Activated T-cell treated with anti-CD3 and anti-CD28 coated beads, Interleukin-2, amount 50 U/mL, for 72 hours (primary cell): ENCODE results near the gene XYLT1. TPM values are rescaled to one million over a fixed set of nuclear protein-coding genes. Genes with fewer than 3 reads are reported as not detected.

Source experiments
- ATAC-seq, 2 donors: fragments of 150-1000 bp; cut with Tn5 transposase; replicated peaks in 1 of 2; 2 replicates each; pipeline ENCODE4 v1.10.0; 2021; ENCODE audit warnings: moderate library complexity in 2 of 2, mild to moderate bottlenecking in 1 of 2
- DNase-seq, 2 donors: peaks; one replicate each; pipeline ENCODE4 v3.0.0; 2021 to 2022; ENCODE audit warnings: mixed read lengths in 1 of 2
- H3K27ac Mint-ChIP-seq: one replicate; pipeline ENCODE4 v1.8.0; 2022; ENCODE audit warnings: mild to moderate bottlenecking, moderate library complexity, mixed read lengths
- H3K27me3 Mint-ChIP-seq: one replicate; pipeline ENCODE4 v1.8.0; 2022; ENCODE audit warnings: low read depth, mixed read lengths
- H3K36me3 Mint-ChIP-seq, 2 donors: one replicate each; pipeline ENCODE4 v1.8.0; 2022; ENCODE audit warnings: mixed read lengths in 2 of 2, mild to moderate bottlenecking in 1 of 2; ENCODE audit not compliant: insufficient read depth in 2 of 2
- H3K4me1 Mint-ChIP-seq: one replicate; pipeline ENCODE4 v1.8.0; 2022; ENCODE audit warnings: low read depth, mixed read lengths
- H3K4me3 Mint-ChIP-seq, 2 donors: one replicate each; pipeline ENCODE4 v1.8.0; 2022; ENCODE audit warnings: mild to moderate bottlenecking in 2 of 2, mixed read lengths in 2 of 2, moderate library complexity in 2 of 2
- H3K9me3 Mint-ChIP-seq, 2 donors: one replicate each; pipeline ENCODE4 v1.8.0; 2022; ENCODE audit warnings: mixed read lengths in 2 of 2
- total RNA-seq, 2 donors: library from RNA; stranded (reverse); gene quantifications; one replicate each; pipeline ENCODE4 v1.2.3, GENCODE V29; 2022

XYLT1 gene
- total RNA-seq, 2 donors from 2014 or later, result 17.1 to 17.9 TPM

GRCh38 chr16:17193566-17194100 is 277.1 kb downstream of the XYLT1 start:
- ATAC-seq, result no peak
- Mint-ChIP-seq H3K4me1 (no peaks in the 10 kb centered on the region), H3K36me3 (peaks cover 1 to 6% of the 10 kb centered on the region in 2 donors), H3K9me3 (no peaks in the 10 kb centered on the region), H3K4me3 (no peak overlapping the region), H3K27ac (no peak overlapping the region), H3K27me3 (no peaks in the 10 kb centered on the region)
- no peak for DNase-seq

GRCh38 chr16:17184026-17184425 is 286.7 kb downstream of the XYLT1 start:
- H3K36me3 Mint-ChIP-seq, result no peaks in the 10 kb centered on the region
- no peak overlapping the region for H3K27ac Mint-ChIP-seq
- no peaks in the 10 kb centered on the region for H3K4me1 Mint-ChIP-seq
- H3K4me3 Mint-ChIP-seq, result no peak overlapping the region
- no peaks in the 10 kb centered on the region for H3K27me3 Mint-ChIP-seq
- H3K9me3 Mint-ChIP-seq, result no peaks in the 10 kb centered on the region
- DNase-seq, result no peak
- ATAC-seq, result no peak

DNA sequence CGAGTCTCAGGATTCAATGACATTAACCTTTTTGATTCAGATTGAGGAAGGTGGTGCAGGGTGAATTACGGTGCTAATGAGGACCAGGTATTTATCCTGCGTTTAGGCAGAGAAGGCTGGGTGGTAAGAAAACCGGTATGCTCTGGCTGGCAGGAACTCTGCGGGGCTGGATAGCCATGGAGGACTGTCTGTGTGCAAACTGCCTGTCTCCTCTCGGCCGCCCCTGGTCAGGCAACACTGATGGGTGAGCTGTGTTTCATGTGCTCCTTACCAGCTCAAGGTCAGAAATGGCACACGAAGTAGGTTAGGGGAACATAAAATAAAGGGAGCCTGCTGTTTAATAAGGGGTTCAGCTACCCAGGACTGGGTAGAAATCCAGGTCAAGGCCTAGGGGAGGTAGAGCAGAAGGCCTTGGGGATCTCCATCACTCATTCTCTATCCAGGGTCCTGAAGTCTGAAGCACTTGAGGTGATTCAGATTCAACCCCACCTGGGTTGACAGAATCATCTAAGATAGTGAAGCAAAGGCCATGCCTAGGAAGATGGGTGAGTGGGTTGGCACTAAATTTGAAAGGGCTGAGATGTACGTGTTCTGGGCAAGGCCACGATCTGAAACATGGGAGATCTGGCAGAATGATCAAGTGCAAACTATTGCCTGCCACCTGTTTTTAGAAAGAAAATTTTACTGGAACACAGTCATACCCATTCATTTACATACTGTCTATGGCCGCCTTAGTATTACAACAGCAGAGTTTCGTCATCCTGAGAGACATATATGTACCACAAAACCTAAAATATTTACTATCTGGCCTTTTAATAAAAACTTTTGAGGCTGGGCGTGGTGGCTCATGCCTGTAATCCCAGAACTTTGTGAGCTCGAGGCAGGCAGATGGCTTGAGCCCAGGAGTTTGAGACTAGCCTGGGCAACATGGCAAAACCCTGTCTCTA is 292.5 kb downstream of the XYLT1 start:
- H3K27ac Mint-ChIP-seq, result no peak overlapping the region
- no peak for ATAC-seq

GRCh38 chr16:17177242-17177958 is 293.4 kb downstream of the XYLT1 start:
- Mint-ChIP-seq H3K36me3 (no peaks in the 10 kb centered on the region), H3K4me1 (peaks cover 10% of the 10 kb centered on the region), H3K27ac (no peak overlapping the region), H3K9me3 (no peaks in the 10 kb centered on the region), H3K4me3 (no peak overlapping the region), H3K27me3 (no peaks in the 10 kb centered on the region)
- ATAC-seq, result no peak
- DNase-seq, result no peak

More for the DNA sequence above, 292.5 kb downstream of the XYLT1 start:
- no peak for DNase-seq
- Mint-ChIP-seq H3K27me3 (no peaks in the 10 kb centered on the region), H3K4me3 (no peak overlapping the region), H3K36me3 (no peaks in the 10 kb centered on the region), H3K9me3 (no peaks in the 10 kb centered on the region), H3K4me1 (peaks cover 4% of the 10 kb centered on the region)

- Mint-ChIP-seq H3K36me3 (no peaks in the 10 kb centered on the region), H3K4me1 (peaks cover 10% of the 10 kb centered on the region), H3K4me3 (no peak overlapping the region), H3K9me3 (no peaks in the 10 kb centered on the region), H3K27ac (no peak overlapping the region), H3K27me3 (no peaks in the 10 kb centered on the region)
- no peak for DNase-seq
- no peak for ATAC-seq
Observed at GRCh38 chr16:17176199-17176598, 294.6 kb downstream of the XYLT1 start.

DNA sequence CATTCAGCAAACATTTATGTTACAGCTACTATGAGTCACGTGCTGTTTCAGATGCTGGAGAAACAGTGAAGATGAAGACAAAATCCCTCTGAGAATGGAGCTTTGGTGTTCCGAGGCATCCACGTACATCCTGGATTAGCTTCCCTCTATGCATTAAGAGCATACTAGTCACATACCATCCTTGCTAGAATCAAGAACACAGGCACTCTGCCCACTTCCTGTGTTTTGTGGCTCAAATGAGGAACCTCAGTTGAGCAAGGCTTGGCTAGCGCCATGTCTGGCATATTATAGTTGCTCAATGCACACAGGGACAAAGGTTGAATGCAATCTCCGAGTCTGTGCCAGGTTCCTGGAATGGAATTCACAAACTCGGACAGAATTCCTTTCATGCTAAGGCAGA is 297.5 kb downstream of the XYLT1 start:
- Mint-ChIP-seq H3K36me3 (no peaks in the 10 kb centered on the region), H3K27me3 (no peaks in the 10 kb centered on the region), H3K4me3 (no peak overlapping the region), H3K4me1 (peaks cover 10% of the 10 kb centered on the region), H3K27ac (no peak overlapping the region), H3K9me3 (no peaks in the 10 kb centered on the region)
- ATAC-seq, result no peak
- no peak for DNase-seq

DNA sequence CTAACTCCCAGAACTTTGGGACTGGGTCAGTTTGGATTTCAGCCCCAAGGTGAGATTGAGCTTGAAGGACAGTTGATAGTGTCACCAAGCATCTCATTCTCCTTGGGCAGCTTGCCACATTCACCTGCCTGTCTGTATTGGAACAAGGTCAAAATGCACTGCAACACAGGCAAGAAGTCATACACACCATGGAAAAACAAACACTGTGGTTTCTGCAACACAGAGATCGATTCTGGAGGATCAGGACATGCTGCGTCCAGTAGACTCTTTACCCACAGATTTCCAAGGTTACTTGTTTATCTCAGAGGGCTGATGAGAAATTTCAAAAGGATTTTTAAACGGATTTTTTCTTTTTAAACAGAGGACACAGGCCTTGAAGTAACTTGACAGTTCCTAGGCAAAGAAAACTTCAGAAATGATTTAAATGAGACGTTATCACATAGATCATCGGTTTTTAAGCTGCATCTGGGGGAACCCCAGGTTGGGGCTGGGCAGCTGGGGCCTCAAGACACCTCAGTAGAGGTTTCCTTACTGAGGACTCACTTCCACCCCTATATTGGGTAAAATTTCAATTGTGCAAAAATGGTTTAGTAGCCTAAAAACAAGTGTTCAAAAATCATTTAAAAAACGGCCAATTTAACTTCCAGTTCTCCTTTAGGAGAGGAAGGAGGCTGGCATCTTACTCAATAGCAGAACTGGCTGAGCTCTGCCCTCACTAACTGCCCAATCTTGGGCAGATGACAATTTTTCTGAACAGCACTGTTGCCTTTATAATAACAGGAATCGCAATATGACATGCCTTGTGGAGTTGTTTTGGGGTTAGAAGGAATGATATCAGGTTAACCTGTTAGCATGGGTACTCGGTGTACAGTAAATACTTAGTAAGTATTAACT is 299.3 kb downstream of the XYLT1 start:
- ATAC-seq (no peak), DNase-seq (no peak)
- H3K9me3 Mint-ChIP-seq, result peaks cover 0 to 2% of the 10 kb centered on the region in 2 donors
- H3K4me3 Mint-ChIP-seq, result no peak overlapping the region
- no peaks in the 10 kb centered on the region for H3K36me3 Mint-ChIP-seq
- peaks cover 10% of the 10 kb centered on the region for H3K4me1 Mint-ChIP-seq
- H3K27me3 Mint-ChIP-seq, result no peaks in the 10 kb centered on the region
- no peak overlapping the region for H3K27ac Mint-ChIP-seq

DNA sequence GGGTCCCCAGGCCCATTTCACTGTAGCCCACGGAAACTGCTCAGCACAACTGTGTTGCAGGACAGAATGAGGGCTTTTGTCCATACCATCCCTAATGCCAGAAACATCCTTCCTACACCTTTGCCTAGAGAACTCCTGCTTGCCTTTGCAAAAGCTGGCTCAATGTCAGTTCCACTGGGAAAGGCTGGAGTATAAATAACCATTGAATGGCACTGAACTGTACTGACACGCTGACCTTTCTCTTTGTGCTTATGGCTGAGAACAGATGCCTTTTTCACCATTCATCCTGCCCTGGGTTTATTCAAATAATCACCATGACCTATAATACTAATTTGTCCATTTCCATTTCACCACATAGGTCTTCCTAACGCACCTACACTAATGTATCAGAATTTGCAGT is 300.3 kb downstream of the XYLT1 start:
- no peak for DNase-seq
- no peak for ATAC-seq
- Mint-ChIP-seq H3K27me3 (no peaks in the 10 kb centered on the region), H3K36me3 (no peaks in the 10 kb centered on the region), H3K27ac (no peak overlapping the region), H3K4me1 (peaks cover 10% of the 10 kb centered on the region), H3K9me3 (peaks cover 0 to 2% of the 10 kb centered on the region in 2 donors), H3K4me3 (no peak overlapping the region)

- no peak for ATAC-seq
- H3K4me1 Mint-ChIP-seq, result peaks cover 5% of the 10 kb centered on the region
Observed at GRCh38 chr16:17168181-17168580, 302.6 kb downstream of the XYLT1 start.

DNA sequence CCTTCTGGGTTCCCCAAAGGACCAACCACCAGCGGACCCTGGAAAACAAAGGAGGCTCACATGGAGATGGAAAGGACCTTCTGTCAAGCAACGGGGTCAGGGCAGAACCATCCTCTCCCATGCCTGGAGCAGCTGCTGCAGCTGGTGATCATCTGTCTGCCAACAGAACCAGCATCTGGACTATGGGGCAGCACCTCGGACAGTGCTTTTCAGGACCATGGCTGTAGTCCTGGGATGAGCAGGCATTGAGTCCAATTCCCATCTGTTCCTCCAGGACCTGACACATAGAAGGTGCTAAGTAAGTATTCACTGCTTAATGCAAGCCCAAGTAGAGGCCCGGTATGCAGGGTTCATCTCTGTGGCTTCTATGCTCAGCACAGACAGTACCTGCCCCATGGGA is 304.7 kb downstream of the XYLT1 start:
- H3K9me3 Mint-ChIP-seq, result peaks cover 0 to 2% of the 10 kb centered on the region in 2 donors
- no peaks in the 10 kb centered on the region for H3K27me3 Mint-ChIP-seq
- ATAC-seq, result no peak
- no peak for DNase-seq
- H3K4me1 Mint-ChIP-seq, result no peaks in the 10 kb centered on the region
- H3K4me3 Mint-ChIP-seq, result no peak overlapping the region
- no peaks in the 10 kb centered on the region for H3K36me3 Mint-ChIP-seq
- H3K27ac Mint-ChIP-seq, result no peak overlapping the region

More at GRCh38 chr16:17168181-17168580, 302.6 kb downstream of the XYLT1 start:
- Mint-ChIP-seq H3K27ac (no peak overlapping the region), H3K36me3 (no peaks in the 10 kb centered on the region), H3K27me3 (no peaks in the 10 kb centered on the region), H3K9me3 (peaks cover 0 to 2% of the 10 kb centered on the region in 2 donors), H3K4me3 (no peak overlapping the region)
- DNase-seq, result no peak

DNA sequence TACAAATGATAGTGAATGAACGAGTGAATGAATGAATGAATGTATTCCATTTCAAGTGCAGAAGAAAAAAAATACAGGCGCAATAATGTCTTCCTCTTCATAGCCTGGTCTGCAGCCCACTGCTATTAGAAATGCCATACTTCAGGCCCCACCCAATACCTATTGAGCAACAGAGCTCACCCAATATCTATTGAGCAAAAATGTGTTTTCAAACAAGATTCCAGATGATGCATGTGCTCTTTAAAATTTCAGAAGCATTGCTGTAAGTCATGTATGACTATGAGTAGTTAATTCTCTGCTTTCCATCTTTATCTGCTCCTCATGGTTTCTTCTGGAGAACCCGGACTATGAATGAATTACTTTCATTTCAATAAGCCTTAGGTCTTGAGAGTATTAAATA is 308.2 kb downstream of the XYLT1 start:
- DNase-seq, result no peak
- ATAC-seq, result no peak
- no peaks in the 10 kb centered on the region for H3K36me3 Mint-ChIP-seq
- H3K27me3 Mint-ChIP-seq, result no peaks in the 10 kb centered on the region
- H3K9me3 Mint-ChIP-seq, result no peaks in the 10 kb centered on the region
- no peaks in the 10 kb centered on the region for H3K4me1 Mint-ChIP-seq
- H3K4me3 Mint-ChIP-seq, result no peak overlapping the region
- H3K27ac Mint-ChIP-seq, result no peak overlapping the region

- Mint-ChIP-seq H3K36me3 (no peaks in the 10 kb centered on the region), H3K9me3 (no peaks in the 10 kb centered on the region), H3K4me3 (no peak overlapping the region), H3K4me1 (no peaks in the 10 kb centered on the region), H3K27me3 (no peaks in the 10 kb centered on the region), H3K27ac (no peak overlapping the region)
- ATAC-seq, result no peak
- no peak for DNase-seq
Observed at GRCh38 chr16:17160920-17161431, 309.8 kb downstream of the XYLT1 start.
